ENCODE data around the gene ODF2.

GRCh38 chr9:128481561-128481960 is 25.8 kb downstream of the ODF2 start:
- no peak for TF ChIP-seq TCF7 (IDR thresholded peaks at IDR 0.05; ENCODE audit: borderline replicate concordance)
- TF ChIP-seq, protein P1, sequence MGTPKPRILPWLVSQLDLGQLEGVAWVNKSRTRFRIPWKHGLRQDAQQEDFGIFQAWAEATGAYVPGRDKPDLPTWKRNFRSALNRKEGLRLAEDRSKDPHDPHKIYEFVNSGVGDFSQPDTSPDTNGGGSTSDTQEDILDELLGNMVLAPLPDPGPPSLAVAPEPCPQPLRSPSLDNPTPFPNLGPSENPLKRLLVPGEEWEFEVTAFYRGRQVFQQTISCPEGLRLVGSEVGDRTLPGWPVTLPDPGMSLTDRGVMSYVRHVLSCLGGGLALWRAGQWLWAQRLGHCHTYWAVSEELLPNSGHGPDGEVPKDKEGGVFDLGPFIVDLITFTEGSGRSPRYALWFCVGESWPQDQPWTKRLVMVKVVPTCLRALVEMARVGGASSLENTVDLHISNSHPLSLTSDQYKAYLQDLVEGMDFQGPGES (IDR thresholded peaks at IDR 0.05): no peak
- TF ChIP-seq KDM1A (IDR thresholded peaks at IDR 0.05; ENCODE audit: borderline replicate concordance): no peak
- no peak for TF ChIP-seq CBFB (IDR thresholded peaks at IDR 0.05; ENCODE audit: low read depth)
- TF ChIP-seq ETV6 (conservative IDR thresholded peaks at IDR 0.05 in 1 of 2, IDR thresholded peaks at IDR 0.05 in 1 of 2; ENCODE audit: borderline replicate concordance in 1 of 2, low read depth in 1 of 2): no peak
